HL-60/S4 (cell line): Measurements from ENCODE around the gene MRPS31.

ENCODE experiments used
- in situ Hi-C: fragments of 300-500 bp; cut with MboI; formaldehyde crosslinking; loops from 2 replicates; pipeline ENCODE4 v1.14.3; 2022; ENCODE audit warnings: low sequenced_read_pairs

Gene MRPS31

DNA sequence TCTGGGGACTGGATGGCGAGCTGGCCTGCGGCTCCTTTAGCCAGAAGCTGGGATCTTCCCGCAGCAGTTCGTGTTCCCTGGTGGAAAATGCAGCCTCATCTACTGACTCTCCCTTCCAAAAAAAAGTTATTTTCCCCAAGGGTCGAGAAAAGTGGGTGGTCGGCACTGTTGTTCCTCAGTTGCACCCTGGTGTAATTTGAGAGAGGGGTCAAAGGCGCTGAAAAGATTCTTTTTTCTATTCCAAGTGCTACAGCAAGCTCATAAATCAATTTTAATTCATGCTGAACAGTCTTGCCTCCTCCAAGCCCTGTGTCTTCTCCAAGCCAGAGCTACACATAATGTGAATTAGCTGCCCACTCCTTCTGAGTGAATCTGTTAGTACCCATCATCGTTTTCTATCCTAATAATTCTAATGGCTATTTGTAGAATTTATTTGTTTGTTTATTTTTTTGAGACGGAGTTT lies 19.2 kb upstream of the MRPS31 start:
- in situ Hi-C loops, result loop anchor here (25.0 kb wide), 1 partner anchor 247 kb away; no protein-coding TSS in a partner anchor

DNA sequence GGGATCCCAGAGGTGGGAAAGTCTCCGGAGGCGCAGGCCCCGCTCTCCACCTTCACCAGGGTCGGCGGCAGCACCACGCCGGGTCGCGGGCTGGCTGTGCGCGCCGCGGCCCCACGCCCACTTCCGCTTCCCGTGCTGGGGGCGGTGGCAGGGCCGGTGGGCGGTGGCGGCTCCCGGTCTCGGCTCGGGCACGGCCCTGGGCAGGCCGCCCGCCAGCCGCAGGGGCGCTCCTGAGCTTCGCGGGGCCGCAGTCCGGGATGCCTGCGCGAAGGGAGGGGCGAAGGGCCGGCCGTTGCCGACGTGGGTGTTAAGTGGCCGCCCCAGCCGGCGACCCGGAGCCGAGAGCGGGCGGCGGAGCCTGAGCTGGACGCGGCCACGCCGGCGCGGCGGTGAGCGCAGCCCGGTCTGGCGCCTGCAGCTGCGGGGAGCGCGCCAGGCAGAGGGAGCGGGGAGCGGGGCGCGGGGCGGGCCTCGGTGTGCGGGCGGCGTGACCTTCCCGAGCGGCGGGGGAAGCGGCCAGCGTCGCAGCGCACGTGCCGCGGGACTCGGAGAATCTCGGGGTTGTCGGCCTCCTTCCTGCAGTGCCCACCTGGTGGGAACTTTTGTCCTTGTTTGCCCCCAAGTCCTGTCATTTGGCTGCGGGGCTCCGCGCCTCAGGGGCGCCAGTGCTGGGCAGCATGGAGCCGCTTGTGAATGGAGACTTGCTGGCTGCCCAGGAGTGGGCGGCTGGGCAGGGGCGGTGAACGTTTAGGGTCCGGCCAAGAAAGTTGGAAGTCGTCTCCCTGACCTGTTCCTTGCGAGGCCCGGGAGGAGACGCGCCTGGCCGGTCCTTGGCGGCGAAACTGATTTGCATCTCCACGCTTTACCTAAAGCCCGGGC lies 18.5 kb upstream of the MRPS31 start, which contains the start of gene SLC25A15:
SLC25A15 (plus strand) TSS at position 337 of the 879 bp plus-strand sequence. CDS start 3,616 bp downstream, outside the sequence.
- in situ Hi-C loops, result loop anchor here (25.0 kb wide), 1 partner anchor 248 kb away; no protein-coding TSS in a partner anchor

DNA sequence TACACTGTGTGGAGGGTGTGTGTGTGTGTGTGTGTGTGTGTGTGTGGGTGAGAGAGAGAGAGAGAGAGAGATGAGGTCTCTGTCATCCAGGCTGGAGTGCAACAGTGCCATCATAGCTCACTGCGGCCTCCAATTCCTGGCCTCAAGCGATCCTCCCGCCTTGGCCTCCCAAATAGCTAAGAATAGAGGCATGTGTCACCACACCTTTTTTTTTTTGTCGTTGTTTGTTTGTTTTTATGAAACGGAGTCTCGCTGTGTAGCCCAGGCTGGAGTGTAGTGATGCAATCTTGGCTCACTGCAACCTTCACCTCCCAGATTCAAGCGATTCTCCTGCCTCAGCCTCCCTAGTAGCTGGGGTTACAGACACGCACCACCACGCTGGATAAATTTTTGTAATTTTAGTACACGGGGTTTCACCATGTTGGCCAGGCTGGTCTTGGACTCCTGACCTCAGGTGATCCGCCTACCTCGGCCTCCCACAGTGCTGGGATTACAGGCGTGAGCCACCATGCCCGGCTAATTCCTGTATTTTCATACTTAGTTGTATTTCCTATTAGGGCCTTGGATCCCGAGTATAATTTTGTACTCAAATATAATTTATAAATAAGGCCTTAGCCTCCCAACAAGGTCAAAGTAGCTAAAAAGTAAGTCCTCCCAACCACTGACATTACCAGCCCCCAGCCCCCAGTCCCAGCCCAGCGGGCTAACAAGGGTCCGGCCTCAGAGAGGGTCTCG lies 17.7 kb upstream of the MRPS31 start:
- in situ Hi-C loops, result loop anchor here (25.0 kb wide), 1 partner anchor 249 kb away; no protein-coding TSS in a partner anchor

DNA sequence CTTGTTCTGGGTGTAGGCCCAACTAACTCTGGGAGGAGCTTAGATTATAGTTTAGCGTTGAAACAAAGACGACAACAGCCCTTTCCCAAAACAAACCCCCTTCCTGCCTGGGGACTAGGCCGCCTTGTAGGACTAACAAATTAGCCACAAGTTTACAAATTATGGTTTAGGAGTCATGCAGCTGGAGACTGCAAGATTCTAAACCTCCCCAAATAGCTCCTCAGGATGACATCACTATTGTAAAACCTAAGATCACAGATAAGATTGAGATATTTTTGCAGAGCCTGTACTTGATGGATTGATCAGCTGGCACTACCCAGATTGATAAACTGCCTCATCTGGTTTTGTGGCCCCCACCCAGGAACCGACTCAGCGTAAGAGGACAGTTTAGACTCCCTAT lies 16.1 kb upstream of the MRPS31 start:
- in situ Hi-C loops, result loop anchor here (25.0 kb wide), 1 partner anchor 250 kb away; no protein-coding TSS in a partner anchor

DNA sequence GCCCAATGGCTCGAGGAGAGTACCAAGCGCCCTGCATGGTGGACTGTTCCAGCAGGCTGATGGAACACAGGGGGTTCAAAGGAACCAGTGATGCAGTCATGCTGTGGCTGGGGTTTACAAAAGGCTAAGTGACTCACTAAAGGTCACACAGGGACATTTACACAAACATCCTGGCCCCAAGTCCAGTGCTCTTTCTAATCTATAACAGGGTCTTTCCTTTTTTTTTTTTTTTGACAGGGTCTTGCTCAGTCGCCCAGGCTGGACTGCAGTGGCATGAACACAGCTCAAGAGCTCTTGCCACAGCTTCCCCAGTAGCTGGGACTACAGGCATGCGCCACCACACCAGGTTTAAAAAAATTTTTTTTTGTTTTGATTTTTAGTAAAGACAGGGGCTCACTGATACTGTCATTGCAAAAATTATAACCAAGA lies 15.6 kb upstream of the MRPS31 start:
- in situ Hi-C loops, result loop anchor here (25.0 kb wide), 1 partner anchor 251 kb away; no protein-coding TSS in a partner anchor

DNA sequence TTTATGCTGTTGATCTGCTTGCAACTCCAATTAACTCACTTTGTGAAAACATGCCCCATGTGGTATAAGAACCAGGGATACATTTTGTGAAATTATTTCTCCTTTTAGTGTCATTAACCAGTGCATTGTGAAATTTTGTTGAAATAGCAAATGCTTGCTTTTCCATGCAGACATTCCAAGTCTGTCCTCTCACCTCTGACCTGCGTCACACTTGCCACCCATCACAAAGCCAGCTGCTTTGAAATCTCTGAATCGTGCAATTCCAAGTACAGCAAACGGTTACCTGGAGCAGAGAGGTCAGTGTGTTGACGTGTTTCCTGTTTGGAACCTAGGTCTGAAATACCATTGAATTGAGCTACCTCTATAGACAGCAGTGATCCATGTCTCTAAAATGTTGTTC lies 13.6 kb upstream of the MRPS31 start:
- in situ Hi-C loops, result loop anchor here (25.0 kb wide), 1 partner anchor 253 kb away; no protein-coding TSS in a partner anchor

DNA sequence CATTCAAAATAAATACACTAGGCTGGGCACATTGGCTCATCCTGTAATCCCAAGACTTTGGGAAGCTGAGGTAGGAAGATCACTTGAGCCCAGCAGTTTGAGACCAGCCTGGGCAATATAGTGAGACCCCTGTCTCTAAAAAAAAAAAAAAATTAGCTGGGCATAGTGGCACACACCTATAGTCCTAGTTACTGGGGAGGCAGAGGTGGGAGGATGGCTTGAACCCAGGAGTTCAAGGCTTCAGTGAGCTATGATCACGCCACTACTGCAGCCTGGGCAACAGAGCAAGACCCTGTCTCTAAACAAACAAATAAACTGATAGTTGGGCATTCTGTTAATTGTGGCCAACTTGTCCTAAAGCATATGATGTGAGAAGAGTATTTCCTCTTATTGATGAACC lies 12.0 kb upstream of the MRPS31 start:
- in situ Hi-C loops, result loop anchor here (25.0 kb wide), 1 partner anchor 254 kb away; no protein-coding TSS in a partner anchor

DNA sequence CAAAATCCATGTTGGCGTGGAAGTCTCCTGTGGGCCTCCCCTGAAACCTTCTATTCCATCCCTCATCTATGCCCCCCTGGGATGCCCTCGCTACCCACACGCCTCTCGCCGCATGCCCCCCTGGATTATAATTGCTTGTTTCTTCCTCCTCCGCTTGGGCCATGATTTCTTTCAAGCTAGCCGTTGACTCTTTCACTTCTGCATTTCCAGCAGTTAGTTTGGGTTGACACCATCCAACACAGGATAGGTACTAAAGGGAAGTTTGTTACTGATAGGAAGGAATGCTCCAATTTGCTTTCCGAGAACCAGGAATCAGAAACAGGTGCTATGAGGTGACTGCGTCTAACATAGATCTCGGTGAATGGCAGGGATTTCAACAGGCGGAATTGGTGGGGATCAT lies 10.7 kb upstream of the MRPS31 start:
- in situ Hi-C loops, result loop anchor here (25.0 kb wide), 1 partner anchor 256 kb away; no protein-coding TSS in a partner anchor

DNA sequence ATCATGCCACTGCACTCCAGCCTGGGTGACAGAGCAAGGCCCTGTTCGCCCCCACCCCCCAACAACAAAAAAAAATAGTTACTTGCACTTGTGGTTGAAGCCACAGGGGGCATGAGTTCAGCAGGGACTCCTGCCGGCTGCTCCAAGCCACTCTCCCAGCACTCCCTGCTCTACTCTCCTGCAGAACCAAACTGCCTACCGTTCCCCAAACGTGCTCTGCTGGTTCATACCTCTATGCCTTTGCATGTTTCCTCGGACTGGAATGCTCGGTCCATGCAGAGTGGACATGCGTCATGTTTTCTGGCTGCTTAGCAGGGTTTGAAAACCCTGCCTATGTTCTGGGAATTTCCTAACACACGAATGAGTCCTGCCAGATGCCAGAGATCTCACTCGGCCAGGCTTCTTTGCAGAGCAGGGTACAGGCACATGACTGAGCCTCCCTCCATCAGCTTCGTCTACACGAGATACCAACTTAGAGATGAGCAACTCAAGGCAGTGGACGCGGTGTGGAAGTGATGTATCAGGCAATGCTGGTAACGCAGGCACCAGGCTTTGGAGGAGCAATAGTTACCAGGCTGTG lies 9.9 kb upstream of the MRPS31 start:
- in situ Hi-C loops, result loop anchor here (25.0 kb wide), 1 partner anchor 256 kb away; no protein-coding TSS in a partner anchor

DNA sequence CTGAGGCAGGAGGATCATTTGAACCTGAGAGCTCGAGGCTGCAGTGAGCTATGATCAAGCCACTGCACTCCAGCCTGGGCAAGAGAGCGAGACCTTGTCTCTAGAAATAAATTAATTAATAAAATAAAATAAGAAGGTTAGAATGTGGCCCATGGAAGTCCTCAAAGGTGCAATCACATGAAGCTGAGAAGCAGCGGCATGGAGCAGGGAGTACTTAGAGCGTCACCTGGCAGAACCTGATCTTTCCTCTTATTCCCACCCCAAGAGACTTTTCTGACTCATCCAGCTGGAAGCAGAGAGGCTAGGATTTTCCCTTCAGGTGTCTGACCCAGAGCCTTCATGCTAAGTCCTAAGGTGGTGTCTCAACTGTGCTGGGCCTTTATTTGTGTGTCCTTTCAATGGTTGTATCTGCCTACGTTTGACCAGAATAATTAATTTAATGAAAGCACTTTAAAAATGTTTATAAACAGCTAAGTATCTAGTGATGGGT lies 8.9 kb upstream of the MRPS31 start:
- in situ Hi-C loops, result loop anchor here (25.0 kb wide), 1 partner anchor 257 kb away; no protein-coding TSS in a partner anchor

DNA sequence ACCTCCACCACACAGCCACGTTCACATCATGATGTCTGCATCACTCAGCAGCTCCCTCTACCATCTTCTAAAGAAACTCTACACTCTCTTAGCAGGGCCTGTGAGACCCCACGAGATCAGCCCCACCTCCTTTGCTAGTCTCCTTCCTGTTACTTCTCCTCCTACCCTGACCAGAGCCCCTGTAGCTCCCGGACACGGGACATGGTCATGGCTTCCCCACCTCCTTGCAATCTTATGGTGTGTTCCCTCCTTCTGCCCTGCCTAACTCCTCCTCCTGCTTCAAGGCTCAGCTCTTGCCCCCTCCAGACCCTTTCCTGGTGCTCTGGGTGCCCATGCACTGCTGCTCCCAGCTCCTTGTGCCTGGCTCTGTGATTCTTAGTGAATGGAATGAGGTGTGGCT lies 8.1 kb upstream of the MRPS31 start:
- in situ Hi-C loops, result loop anchor here (25.0 kb wide), 1 partner anchor 258 kb away; no protein-coding TSS in a partner anchor

DNA sequence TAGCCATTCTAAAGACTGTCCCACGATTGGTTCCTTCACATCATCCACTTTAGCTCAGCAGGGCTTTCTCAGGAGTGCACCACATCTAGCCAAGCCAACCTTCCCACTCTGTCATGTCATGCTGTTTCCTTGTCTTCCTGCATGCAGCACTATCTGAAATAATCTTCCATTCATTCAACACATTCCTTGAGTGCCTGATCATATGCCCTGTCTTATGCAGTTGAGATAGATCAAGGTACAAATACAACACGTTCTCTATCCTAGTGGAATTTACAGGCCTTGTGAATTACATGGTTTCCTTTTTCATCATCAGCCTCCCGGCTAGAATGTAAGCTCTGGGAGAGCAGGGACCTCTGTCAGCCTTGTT lies 6.8 kb upstream of the MRPS31 start:
- in situ Hi-C loops, result loop anchor here (25.0 kb wide), 1 partner anchor 260 kb away; no protein-coding TSS in a partner anchor

DNA sequence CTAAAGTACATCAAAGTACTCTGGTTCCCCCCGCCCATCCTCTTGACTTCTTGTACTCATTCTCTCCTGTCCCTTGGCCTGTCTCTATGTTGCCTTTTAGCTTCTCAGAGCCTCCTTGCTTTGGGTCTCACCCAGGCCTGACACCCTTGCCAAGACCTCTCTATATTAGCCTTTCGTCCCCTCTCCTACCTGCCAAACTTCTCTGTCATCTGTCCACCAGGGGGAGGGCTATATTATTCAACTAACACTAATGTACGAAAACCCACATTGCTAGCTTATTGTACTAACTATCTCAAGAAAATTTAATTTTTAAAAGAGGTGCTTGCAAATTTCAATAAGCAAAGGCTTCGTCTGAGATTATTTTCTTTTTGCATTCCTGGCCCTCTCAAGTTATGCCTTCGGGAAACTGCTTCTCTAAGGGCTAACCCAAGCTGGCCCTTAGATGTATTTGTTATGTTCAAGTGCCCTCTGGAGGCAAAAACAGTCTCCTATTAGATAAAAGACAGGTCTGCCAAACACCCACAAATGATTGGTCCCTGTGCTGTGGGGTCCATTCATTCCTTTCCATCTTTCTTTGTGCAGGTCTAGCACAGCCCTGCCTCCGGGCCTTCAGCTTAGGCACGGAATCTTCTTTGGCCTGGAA lies 6.3 kb upstream of the MRPS31 start:
- in situ Hi-C loops, result loop anchor here (25.0 kb wide), 1 partner anchor 260 kb away; no protein-coding TSS in a partner anchor

DNA sequence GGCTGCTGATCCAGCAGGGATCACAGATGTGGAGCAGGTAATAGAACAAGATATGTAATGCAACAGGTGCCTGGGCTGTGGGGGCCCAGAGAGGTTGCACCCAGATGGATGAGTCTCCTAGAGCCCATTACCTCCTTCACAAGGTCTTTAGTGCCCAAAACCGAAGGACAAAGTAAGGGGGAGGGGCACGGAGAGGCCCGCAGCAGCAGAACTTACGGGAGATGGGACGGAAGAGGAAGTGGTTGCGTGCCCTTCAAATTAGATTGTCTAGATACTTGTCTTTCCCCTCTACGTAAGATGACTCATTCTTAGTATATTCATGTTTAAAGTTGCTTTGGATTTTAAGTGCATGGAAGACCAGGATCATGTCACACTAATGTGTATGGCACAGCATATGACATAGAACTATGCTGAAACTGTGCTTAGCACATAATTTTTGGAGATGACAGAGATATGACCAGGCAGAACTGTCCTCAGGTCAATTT lies 5.7 kb upstream of the MRPS31 start:
- in situ Hi-C loops, result loop anchor here (25.0 kb wide), 1 partner anchor 261 kb away; no protein-coding TSS in a partner anchor

DNA sequence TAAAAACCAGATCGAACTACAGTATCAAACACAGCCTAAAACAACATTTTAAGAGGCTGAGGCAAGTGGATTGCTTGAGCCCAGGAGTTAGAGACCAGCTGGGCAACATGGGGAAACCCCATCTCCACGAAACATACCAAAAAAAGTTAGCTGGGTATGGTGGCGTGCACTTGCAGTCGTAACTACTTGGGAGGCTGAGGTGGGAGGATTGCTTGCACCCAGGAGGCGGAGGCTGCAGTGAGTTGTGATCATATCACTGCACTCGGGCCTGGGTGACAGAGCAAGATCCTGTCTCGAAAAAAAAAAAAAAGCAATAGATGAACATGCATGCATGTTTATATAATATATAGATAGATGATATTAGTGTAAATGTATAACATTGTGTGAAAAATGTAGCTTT lies 5.2 kb upstream of the MRPS31 start:
- in situ Hi-C loops, result loop anchor here (25.0 kb wide), 1 partner anchor 261 kb away; no protein-coding TSS in a partner anchor

DNA sequence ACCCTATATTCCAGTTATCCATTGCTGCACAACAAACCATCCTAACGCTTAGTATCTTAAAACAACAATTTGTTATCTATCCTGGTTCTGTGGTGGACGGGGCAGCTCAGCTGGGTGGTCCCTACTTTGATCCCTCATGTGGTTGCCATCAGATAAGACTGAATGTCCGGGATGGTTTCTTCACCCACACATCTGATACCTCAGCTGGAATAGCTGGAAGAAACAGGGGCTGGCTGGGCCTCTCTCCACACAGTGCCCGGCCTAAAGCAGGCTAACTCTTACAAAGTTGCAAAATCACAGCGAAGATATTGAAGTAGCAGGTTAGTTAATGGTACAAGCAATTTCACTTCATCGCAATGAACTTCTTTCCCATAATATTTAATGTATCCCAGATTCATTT lies 3.7 kb upstream of the MRPS31 start:
- in situ Hi-C loops, result loop anchor here (25.0 kb wide), 1 partner anchor 263 kb away; no protein-coding TSS in a partner anchor

DNA sequence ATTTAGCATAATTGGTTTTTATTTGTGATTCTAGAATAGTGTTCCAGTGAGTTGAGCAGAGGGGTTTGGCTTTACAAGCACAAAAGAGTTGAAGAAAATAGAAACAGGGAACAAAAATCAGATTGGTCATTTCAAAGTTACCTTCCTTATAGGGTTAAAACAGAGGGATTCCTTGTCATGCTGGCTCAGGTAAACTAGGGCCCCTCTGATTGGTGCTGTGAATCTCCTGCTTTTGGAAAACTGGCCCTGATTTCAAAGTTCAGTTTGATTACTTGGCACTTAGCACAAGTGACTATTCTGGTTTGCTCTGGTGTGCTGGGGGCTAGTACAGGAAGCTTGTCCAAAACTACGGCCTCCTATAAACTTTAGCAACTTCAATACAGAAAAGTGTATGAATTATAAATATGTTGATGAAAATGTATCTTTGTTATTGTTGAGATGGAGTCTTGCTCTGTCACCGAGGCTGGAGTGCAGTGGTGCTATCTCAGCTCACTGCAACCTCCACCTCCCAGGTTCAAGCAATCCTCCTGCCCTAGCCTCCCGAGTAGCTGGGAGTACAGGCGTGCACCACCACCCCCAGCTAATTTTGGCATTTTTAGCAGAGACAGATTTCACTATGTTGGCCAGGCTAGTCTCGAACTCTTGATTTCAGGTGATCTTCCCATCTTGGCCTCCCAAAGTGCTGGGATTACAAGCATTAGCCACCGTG lies 1.9 kb upstream of the MRPS31 start:
- in situ Hi-C loops, result no loop called here

DNA sequence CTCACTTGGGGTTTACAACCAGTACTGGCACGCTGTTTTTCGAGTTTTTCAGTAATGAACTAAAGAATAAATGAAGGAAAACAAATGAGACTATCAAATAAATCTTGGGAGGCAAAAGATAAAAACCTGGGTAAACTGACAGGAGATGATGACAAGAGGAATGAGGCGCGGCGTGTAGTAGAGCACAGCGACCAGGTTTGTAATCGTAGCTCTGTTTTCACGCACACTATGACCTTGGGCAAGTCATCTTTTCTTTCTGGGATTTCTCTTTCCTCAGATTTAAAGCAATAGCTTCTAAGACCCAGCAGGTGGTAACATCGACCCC lies 419 bp downstream of the MRPS31 start:
- in situ Hi-C loops, result no loop called here

DNA sequence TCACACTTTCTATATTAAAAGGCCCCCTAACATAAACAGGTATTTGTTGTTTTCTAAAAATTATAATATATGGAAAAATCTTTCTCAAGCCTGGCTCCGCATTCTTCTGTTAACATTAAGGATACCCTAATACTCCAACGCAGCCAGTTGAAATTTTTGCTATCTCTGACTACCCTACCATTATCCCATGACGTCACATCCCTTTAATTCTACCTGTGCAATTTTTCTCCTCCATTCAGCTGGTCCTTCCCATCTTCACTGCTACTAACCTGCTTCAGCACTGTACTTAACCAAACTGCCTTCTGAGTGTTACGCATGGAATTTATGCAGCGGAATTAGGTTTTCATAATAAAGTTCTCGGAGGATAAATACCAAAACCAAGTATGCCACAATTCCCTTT lies 1.0 kb downstream of the MRPS31 start:
- in situ Hi-C loops, result no loop called here
